AG09319 (cell line): ENCODE results near the gene PRKCG.

ENCODE experiments used
- DNase-seq: peaks from one replicate; pipeline ENCODE4 v3.0.0-alpha.2; 2010; ENCODE audit warnings: low read depth; ENCODE audit errors: extremely low read depth
- CTCF ChIP-seq: IDR thresholded peaks from 2 replicates; pipeline ENCODE4 v1.5.1; 2011; ENCODE audit warnings: low read depth, mild to moderate bottlenecking, inconsistent platforms, low read length, moderate library complexity

Gene PRKCG

GRCh38 chr19:53882391-53883050 lies 524 bp downstream of the PRKCG start:
- TF ChIP-seq CTCF: no peak
- DNase-seq: no peak

- DNase-seq: no peak
- no peak for TF ChIP-seq CTCF
These were observed 1.2 kb downstream of the PRKCG start for GRCh38 chr19:53883231-53883661.

GRCh38 chr19:53883741-53884140 lies 1.7 kb downstream of the PRKCG start:
- no peak for DNase-seq
- no peak for TF ChIP-seq CTCF

- no peak for DNase-seq
- no peak for TF ChIP-seq CTCF
These were observed 2.3 kb downstream of the PRKCG start for GRCh38 chr19:53884256-53884655.

GRCh38 chr19:53885036-53885435 lies 3.0 kb downstream of the PRKCG start:
- no peak for DNase-seq
- TF ChIP-seq CTCF: no peak

GRCh38 chr19:53892301-53892980 lies 10.4 kb downstream of the PRKCG start:
- DNase-seq: no peak
- TF ChIP-seq CTCF: no peak

GRCh38 chr19:53892981-53893325 lies 11.0 kb downstream of the PRKCG start:
- no peak for TF ChIP-seq CTCF
- DNase-seq: no peak
